Tibial artery (tissue), 4 donors: ENCODE data around the gene GATAD2A.

Source experiments
- DNase-seq, 2 donors: peaks; one replicate each; pipeline ENCODE4 v3.0.0-alpha.2; 2019
- H3K27ac ChIP-seq, 2 donors: fragments of 200-600 bp; sonication (generic) in 1 of 2; 1 replicate in 1 of 2; 2 replicates in 1 of 2; pipeline ENCODE4 v1.5.1; 2018 to 2019; ENCODE audit warnings: mild to moderate bottlenecking in 1 of 2
- H3K27me3 ChIP-seq, 2 donors: fragments of 200-600 bp; sonication (generic) in 1 of 2; one replicate each; pipeline versions ENCODE4 v1.5.1 to v1.6.0; 2016 to 2019
- H3K36me3 ChIP-seq, 3 donors: fragments of 200-600 bp; sonication (generic) in 2 of 3; one replicate each; pipeline ENCODE4 v1.5.1; 2016 to 2019; ENCODE audit warnings: mild to moderate bottlenecking in 2 of 3
- H3K4me1 ChIP-seq, 4 donors: fragments of 200-600 bp; sonication (generic) in 2 of 4; 1 replicate in 3 of 4; 2 replicates in 1 of 4; pipeline ENCODE4 v1.5.1; 2016 to 2019
- H3K4me3 ChIP-seq, 2 donors: fragments of 200-600 bp; sonication (generic) in 1 of 2; 1 replicate in 1 of 2; 2 replicates in 1 of 2; pipeline ENCODE4 v1.5.1; 2018 to 2019; ENCODE audit warnings: mild to moderate bottlenecking in 2 of 2
- H3K9me3 ChIP-seq, 3 donors: fragments of 200-600 bp; sonication (generic) in 1 of 3; one replicate each; pipeline ENCODE4 v1.5.1; 2016 to 2019
- intact Hi-C: fragments of 100-400 bp; cut with DNase I; formaldehyde crosslinking; loops from one replicate; pipeline ENCODE4 v1.15.0; 2023; ENCODE audit warnings: low total_unique reads
- TF ChIP-seq, protein P1 (sequence below), 2 experiments: fragments of 200-600 bp in 1 of 2; fragments of 450-650 bp in 1 of 2; IDR thresholded peaks; one replicate each; pipeline ENCODE4 v1.5.1; 2017 to 2019; ENCODE audit warnings: antibody characterized with exemption in 2 of 2, mild to moderate bottlenecking in 1 of 2, moderate library complexity in 1 of 2

The GATAD2A gene

DNA sequence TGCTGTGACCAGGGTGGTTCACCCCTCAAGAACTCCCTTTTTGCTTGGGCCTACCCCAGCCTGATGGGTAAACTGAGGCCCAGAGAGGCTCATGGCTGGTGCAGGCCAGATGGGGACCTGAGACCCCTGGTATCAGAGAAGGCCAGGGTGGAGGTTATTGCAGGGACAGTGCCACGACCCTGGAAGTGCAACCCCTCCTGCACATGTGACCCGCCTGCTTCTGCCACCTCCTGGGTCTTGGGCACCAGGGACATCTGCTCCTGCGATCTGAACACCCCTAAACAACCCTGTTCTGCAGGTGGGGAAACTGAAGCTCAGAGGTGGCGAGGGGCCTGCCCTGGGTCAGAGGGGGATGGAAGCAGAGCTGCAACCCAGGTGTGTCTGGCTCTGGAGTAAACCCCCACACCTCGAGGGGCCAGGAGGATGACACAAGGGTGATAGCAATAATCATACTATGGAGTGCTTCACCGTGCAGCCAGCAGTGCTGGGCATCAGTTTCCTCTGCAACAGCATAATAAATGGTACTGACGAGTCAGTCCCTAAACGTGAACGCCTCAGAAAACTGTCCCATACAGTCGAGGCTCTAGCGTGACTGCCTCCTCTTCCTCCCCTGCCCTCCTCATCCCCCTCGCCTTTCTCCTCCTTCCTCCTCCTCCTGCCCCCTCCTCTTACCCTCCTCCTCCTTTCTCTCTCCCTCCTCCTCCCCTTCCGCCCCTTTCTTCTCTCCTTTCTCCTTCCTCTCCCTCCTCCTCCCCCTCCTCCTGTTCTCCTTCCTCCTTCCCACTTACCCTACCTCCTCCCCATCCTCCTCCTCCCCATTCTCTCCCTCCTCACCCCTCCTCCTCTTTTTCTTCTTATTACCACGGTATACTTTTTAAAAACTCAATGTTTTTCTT lies 127.6 kb downstream of the GATAD2A start:
- no peak overlapping the region for H3K4me3 ChIP-seq
- peaks cover 0 to 25% (median 17%) of the 10 kb centered on the region in 4 donors for H3K4me1 ChIP-seq
- H3K27ac ChIP-seq: no peak overlapping the region
- no peaks in the 10 kb centered on the region for H3K9me3 ChIP-seq
- DNase-seq: no peak
- TF ChIP-seq, protein P1, sequence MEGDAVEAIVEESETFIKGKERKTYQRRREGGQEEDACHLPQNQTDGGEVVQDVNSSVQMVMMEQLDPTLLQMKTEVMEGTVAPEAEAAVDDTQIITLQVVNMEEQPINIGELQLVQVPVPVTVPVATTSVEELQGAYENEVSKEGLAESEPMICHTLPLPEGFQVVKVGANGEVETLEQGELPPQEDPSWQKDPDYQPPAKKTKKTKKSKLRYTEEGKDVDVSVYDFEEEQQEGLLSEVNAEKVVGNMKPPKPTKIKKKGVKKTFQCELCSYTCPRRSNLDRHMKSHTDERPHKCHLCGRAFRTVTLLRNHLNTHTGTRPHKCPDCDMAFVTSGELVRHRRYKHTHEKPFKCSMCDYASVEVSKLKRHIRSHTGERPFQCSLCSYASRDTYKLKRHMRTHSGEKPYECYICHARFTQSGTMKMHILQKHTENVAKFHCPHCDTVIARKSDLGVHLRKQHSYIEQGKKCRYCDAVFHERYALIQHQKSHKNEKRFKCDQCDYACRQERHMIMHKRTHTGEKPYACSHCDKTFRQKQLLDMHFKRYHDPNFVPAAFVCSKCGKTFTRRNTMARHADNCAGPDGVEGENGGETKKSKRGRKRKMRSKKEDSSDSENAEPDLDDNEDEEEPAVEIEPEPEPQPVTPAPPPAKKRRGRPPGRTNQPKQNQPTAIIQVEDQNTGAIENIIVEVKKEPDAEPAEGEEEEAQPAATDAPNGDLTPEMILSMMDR (IDR thresholded peaks at IDR 0.05): no peak
- peaks cover 0 to 8% of the 10 kb centered on the region in 2 donors for H3K27me3 ChIP-seq
- H3K36me3 ChIP-seq: peaks cover under 1 to 31% (median under 1%) of the 10 kb centered on the region in 3 donors
- intact Hi-C loops: loop anchor here (5.0 to 10.0 kb wide), 2 partner anchors 109 to 422 kb away; partner anchors contain the start of gene GMIP

DNA sequence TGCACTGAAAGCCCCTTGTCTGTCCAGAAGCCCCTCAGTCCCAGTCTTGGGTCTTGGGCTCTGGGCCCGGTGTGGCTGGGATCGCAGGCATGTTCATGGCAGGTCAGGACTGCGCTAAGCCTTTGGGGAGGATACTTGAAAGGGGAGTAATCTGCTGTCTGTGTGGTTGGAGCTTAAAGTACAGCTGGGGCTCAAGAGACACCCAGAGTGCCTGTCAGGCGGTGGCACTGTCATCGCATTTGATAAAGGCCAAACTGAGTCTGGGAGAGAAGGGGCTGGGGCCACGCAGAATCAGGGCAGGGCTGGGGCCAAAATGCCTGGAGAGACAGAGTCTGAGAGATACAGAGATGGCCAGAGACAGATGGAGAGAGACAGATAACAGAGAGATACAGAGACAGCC lies 128.4 kb downstream of the GATAD2A start:
- Histone ChIP-seq H3K4me1 (peaks cover 0 to 31% (median 22%) of the 10 kb centered on the region in 4 donors), H3K27me3 (peaks cover 0 to 15% of the 10 kb centered on the region in 2 donors), H3K4me3 (no peak overlapping the region), H3K27ac (no peak overlapping the region), H3K9me3 (no peaks in the 10 kb centered on the region), H3K36me3 (peaks cover 0 to 23% (median 0%) of the 10 kb centered on the region in 3 donors)
- DNase-seq: no peak
- TF ChIP-seq, protein P1 (IDR thresholded peaks at IDR 0.05): no peak
- intact Hi-C loops: loop anchor here (5.0 to 10.0 kb wide), 2 partner anchors 108 to 421 kb away; partner anchors contain the start of gene GMIP

DNA sequence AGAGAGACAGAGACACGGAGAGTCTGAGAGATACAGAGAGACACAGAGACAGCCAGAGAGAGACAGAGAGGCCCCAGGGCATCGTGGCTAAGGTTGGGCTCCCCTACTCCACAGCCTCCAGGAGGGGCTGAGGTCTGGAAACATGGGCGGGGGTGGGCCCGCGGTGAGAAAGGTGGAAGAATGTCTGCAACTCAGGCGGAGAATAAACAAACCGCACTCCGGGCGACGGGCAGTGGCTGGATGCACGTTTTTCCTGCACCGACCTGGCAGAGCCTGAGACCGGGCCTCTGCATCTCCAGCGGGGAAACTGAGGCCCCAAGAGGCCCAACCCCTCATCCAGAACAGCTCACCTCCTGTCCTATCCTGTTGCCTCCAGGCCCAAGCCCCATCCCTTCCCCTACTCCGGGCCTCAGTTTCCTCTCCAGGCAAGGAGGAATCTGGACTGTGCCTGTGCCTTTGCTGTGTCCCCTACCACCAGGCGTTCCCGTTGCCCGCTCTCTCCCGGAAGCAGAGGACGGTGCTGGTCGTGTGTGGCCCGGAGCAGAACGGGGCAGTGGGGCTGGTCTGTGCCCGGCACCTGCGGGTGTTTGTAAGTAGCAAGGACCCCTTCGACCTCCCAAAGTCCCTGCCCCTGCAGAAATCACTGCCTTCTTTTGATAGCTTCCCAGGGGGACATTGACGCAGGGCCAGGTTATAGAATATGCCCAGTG lies 129.2 kb downstream of the GATAD2A start:
- TF ChIP-seq, protein P1 (IDR thresholded peaks at IDR 0.05): no peak
- no peak for DNase-seq
- Histone ChIP-seq H3K4me1 (peaks cover 0 to 30% (median 20%) of the 10 kb centered on the region in 4 donors), H3K36me3 (peaks cover 0 to 14% (median 0%) of the 10 kb centered on the region in 3 donors), H3K27me3 (peaks cover 0 to 21% of the 10 kb centered on the region in 2 donors), H3K27ac (no peak overlapping the region), H3K4me3 (no peak overlapping the region), H3K9me3 (no peaks in the 10 kb centered on the region)
- intact Hi-C loops: loop anchor here (5.0 to 10.0 kb wide), 2 partner anchors 108 to 420 kb away; partner anchors contain the start of gene GMIP

DNA sequence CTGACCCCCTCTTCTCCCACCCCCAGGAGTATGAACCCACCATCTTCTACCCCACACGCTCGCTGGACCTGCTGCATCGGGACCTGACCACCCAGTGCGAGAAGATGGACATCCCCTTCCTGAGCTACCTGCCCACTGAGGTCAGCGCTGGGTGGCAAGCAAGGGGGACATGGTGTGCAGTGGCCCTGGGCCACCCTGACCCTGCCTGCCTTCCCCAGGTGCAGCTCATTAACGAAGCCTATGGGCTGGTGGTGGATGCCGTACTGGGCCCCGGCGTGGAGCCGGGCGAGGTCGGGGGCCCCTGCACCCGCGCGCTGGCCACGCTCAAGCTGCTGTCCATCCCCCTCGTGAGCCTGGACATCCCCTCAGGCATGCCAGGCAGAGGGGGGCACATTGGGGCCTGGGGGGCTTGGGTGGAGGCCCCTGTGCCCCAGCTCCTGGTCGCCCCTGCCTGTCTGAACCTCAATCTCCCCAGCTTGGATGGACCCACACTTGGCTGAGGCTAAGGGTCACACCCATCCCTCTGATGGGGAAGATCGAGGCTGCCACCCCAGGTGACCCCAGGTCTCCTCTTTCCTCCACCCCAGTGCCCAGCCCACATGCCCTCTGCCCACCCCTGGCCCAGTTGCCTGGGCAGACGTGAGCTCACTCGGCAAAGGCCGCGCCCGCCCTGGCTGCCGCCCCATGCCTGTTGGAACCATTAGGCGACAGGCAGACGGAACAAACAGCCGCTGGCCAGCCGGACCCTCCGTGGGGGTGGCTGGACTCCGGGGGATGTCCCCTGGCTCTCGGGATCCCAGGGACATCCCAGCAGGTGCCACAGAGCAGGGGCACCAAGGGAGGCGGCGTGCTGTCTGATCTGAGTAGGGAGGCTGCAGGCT lies 130.1 kb downstream of the GATAD2A start:
- no peak for DNase-seq
- TF ChIP-seq, protein P1 (IDR thresholded peaks at IDR 0.05): no peak
- Histone ChIP-seq H3K4me1 (peaks cover 0 to 37% (median 28%) of the 10 kb centered on the region in 4 donors), H3K4me3 (no peak overlapping the region), H3K27me3 (peaks cover 0 to 30% of the 10 kb centered on the region in 2 donors), H3K27ac (no peak overlapping the region), H3K9me3 (no peaks in the 10 kb centered on the region), H3K36me3 (peaks cover 0 to 7% (median 0%) of the 10 kb centered on the region in 3 donors)
- intact Hi-C loops: loop anchor here (10.0 kb wide), 1 partner anchor 419 kb away; no protein-coding TSS in a partner anchor
